Mucosa of gallbladder (tissue), 1 donor: Measurements from ENCODE around the gene SSC4D. TPM values are rescaled to one million over a fixed set of nuclear protein-coding genes. Genes with fewer than 3 reads are reported as not detected.
"Not testable (repeated sequence)": the region's sequence is repeated elsewhere in the genome, so short reads cannot be mapped to it uniquely, and the experiment has no call there.

ENCODE experiments used
- DNase-seq: peaks from one replicate; pipeline ENCODE4 v3.0.0-alpha.2; 2020; ENCODE audit warnings: low spot score
- total RNA-seq: library from RNA; stranded (reverse); gene quantifications from one replicate; pipeline ENCODE4 v1.2.1, GENCODE V29; 2021
- donor health status: DM: no; HTN: no; CAD: no.

Gene SSC4D
- total RNA-seq, 1 donor from 2014 or later: 0.40 TPM

DNA sequence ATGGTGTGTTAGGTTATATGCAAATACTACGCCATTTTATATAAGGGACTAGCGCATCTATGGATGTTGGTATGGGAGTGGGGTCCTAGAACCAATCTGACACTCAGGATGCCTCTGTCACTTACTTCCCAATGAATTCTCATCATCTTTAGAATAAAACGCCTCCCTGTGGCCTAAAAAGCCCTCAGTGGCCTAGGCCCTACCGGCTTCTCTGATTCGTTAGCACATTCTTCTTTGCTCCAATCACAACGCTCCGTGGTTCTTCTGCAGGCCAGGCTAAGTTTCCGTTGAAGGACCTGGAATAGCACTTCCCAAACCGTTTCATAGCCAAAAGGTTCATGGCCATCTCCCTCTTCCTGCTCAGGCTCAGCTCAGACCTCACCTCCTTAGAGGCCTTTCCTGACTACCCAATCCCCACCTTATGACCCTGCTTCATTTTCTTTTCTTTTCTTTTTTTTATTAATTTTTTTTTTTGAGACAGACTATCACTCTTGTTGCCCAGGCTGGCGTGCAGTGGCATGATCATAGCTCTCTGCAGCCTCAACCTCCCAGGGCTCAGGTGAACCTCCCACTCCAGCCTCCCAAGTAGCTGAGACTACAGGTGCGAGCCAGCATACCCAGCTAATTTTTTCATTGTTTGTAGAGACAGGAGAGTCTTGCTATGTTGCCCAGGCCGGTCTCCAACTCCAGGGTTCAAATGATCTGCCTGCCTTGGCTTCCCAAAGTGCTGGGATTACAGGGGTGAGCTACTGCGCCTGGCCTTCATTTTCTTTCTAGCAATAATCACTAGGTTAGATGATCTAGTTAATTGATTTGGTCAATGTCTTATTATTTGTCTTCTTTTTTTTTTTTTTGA, 26.2 kb downstream of the SSC4D start:
- DNase-seq: no peak

DNA sequence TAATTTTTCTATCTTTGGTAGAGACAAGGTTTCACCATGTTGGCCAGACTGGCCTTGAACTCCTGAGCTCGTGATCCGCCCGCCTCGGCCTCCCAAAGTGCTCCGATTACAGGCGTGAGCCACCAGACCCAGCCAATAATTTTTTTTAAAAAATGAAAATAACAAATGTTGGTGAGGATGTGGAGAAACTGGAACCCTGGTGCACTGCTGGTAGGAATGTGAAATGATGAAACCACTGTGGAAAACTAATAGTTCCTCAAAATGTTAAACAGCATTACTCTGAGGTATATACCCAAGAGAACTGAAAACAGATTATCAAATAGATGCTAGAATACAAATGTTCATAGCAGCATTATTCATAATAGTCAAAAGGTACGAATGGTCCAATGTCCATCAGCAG, 27.7 kb downstream of the SSC4D start:
- DNase-seq: no peak

GRCh38 chr7:76380623-76380966, 28.9 kb downstream of the SSC4D start:
- DNase-seq: no peak

DNA sequence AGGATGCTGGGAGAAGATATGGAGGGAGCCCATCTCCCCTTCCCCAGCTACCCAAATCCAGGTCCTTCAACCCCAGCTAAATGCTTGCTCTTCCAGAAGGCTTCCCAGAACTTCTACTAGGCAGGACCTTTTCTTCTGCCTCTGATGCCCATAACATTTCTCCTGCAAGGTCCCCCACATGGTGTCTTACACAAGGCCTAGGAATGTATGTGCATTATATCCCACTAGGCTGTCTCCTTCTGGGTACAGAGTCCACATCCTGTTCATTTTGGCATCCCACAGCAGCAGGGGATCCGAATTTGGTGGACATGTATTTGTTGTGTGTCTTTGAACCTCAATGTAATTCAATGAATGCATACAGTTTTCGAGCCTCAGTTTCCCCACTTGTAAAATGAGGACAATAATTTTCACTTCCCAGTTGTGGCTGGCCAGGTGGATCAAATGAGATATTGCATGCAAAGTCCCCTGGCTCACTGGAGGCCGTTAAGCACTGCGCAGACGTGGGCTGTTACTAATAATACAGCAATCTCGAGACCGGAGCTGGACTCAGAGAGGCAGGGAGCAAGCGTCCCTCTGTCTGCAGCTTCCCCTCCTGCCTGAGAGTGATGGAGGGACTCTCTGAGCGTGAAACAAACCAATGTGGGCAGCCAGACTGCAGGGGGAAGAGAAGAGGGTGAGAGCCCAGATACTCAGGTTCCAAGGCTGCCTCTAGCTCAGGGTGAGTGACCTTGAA, 32.1 kb downstream of the SSC4D start:
- DNase-seq: no peak

GRCh38 chr7:76375251-76375650, 34.2 kb downstream of the SSC4D start:
- no peak for DNase-seq

DNA sequence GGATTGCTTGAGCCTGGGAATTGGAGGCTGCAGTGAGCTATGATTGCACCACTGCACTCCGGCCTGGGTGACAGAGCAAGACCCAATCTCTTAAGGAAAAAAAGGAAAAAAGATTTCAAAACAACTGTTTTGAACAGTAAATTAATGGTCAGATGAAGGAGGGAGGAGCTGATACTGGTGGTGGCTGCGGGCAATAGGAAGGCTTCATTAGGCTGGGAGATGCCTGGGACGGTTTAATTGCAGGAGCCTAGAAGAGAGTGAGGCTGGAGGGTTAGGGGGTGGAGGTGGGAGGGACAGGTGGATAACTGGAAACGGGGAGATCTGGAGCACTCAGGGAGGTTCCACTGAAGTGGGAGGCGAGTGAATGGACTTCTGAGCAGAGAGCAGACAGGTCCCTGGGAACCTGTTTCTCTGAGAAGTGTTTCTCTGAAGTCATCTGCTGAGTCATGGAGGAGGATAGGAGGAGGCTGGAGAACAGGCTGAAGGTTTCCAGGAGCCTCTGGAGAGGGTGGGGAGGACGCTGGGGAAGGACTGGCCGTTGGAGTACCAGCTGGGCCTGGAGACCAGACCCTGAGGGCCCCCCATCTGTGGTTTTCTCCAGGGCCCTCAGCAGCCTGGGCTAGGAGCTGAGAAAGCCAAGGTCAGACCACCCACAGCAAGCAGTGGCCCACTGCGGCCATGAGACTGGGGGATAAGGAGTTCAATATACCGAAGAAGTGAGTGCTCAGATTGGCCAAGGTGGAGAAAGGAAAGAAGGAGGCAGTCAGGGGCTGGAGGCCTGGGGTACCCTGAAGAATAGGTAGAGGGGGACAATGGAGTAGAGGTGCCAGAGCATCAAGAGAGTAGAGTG, 36.3 kb downstream of the SSC4D start:
- DNase-seq: peak; percentile 42

DNA sequence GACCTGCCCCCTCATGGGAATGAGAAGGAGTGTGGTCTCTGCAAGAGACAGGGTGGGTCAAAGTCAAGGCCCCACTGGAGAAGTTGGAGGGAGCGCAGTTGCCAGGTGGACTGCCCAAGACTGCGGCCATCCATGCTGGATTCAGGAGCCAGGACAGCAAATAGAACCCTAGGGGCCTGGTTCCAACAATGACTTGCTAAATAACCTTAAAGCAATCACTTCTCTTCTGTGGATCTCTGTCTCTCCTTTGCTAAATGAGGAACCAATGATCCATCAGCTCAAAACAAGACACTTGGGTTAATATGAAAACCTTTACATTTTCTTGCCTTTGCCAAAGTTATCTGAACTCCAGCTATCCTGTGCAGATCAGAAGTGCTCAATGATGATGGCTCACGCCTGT, 38.1 kb downstream of the SSC4D start:
- no peak for DNase-seq

- DNase-seq: no peak
These were observed 40.5 kb downstream of the SSC4D start for GRCh38 chr7:76369018-76369417.

DNA sequence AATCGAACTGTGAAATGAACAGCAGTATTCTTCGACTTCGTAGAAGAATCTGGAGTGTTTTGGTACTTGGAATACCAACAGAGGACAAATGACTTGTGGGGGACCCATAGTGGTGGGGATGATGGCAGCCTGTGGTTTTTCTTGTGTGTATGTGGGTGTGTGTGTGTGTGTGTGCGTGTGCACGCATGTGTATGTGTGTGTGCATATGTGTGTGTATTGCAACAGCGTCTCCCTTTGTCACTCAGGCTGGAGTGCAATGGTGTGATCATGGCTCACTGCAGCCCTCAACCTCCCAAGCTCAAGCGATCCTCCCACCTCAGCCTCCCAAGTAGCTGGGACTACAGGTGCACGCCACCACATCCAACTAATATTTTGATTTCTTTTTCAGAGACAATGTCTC, 41.3 kb downstream of the SSC4D start:
- no peak for DNase-seq

DNA sequence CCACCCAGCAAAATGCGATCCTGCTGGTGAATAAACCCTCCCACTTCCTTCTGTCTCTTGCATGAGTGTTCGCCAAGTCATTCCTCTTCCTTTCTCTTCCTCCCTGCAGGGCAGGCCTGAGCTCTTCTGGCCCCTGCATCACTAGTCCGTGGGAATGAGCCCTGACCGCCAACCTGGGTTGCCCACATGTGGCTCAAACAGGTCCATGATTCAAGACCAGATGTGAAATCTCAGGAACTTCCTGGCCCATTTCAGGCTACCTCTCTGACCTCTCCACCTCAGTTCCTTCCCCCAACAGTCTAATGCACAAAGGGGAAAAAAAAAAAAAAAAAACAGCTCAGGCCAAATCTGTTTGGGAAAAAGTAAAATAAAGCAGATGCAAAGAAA, 45.3 kb downstream of the SSC4D start:
- DNase-seq: no peak

- not testable (repeated sequence) for DNase-seq
These were observed 45.7 kb downstream of the SSC4D start for GRCh38 chr7:76363754-76364153.

DNA sequence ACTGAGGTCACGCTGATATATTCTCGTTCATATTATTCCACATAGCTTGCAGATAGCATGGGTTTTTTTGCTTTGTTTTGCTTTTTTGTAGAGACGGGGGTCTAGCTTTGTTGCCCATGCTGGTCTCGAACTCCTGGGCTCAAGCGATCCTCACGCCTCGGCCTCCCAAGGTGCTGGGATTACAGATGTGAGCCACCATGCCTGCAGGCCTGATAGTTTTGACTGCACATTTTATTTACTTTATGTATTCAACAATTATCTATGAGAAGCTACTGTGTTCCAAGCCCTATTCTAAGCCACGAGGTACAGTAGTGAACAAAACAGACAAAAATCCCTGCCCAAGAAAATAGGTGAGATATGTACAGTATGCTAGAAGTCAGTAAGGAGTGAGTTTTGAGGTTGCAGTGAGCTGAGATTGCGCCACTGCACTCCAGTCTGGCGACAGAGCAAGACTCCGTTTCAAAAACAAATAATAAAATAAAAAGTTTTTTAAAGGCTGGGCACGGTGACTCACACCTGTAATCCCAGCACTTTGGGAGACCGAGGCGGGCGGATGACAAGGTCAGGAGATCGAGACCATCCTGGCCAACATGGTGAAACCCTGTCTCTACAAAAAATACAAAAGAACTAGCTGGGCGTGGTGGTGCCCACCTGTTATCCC, 49.4 kb downstream of the SSC4D start:
- DNase-seq: no peak

DNA sequence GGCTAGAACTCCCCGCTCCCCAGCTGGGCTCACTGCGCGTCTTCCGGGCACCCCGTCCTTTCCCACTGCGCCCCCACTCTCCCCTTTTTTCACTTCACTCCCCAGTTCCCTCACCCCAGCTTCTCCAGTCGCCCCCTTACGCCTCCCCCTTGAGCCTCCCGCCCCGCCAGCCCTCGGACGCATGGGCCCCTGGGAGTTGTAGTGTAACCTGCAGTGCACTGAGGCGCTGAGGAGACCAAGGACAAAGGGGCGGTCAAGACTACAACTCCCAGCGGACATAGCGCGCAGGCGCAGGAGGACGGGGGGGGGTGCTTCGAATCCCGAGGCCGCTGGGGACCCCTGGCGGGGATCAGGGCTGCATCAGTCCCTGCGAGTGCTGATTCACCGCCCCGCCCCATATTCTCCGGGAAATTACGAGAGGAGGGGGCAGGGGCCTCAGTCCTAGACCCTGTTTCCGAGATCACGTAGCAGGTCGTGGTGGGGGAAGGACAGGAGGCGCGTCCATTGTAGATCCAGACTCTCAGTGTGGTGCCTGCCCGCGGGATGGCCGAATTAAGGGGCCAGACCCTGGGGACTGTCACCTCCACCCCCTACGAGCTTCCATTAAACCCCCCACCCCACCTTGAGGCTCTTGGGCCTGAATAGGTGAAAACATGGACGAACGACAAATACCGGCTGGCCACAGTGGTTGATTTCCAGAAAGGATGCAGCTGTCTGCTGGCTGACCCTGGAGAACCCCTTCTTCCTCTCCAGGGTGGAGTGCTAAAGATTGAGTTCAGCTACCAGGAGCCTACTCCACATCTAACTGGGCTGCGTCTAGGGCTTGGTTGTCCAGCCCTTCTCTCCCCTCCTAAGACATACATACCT, 50.2 kb downstream of the SSC4D start:
- peak; percentile 98 for DNase-seq

DNA sequence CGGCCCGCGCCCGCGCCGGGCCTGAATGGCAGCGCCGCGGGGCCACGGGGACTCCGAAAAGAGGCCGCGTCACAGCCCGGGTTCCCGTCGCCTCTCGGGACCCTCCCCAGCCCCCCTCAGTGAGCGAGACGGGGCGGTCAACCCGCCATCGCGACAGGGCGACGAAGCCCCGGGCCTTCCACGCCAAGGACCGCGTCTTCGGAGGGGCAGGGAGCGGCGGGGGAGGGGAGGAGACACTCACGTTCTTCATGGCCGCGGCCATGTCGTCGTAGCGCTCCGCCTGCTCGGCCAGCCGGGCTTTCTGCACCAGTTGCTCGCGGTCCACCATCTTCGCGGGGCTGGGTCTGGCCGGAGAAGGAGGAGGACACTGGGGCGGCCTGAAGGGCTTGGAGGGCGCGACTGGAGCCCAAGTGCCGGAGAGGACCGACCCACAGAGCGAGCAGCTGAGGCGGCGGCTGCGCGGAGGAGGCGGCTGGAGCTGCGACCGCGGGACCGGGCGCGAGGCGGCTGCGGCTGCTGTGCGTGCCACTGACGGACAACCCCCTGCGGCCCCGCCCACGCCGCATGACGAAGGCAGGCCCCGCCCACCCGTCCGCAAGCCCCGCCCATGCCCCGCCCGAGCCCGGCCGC, 50.9 kb downstream of the SSC4D start, which contains the start of gene YWHAG:
YWHAG (minus strand) TSS at position 511 of the 630 bp plus-strand sequence; CDS start at position 328, 183 bp downstream.
- peak; percentile 91 for DNase-seq

GRCh38 chr7:76358011-76358480, 51.5 kb downstream of the SSC4D start:
- DNase-seq: peak; percentile 58

DNA sequence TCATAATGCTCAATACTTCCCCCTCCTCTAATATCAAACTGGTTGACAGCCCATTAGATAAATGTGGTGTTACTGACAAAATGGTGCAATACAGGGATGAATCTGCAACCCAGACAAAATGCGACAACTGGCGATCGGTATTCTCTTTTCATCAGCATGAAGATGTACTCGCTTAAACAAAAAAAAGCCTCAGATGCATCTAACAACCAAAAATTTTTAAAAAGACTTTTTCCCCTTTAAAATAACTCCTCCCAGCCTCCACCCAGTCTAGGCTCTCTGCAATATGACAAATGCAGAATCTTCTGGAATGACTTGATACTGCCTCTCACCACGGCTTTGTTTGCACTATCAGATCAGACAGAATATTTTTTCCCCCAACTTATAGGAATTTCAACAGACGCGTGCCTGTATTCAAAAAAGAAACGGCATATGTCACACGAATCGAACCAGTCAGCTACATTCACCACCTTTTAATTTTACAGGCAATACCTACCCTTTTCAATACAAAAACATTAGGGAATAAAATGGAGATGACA, 52.0 kb downstream of the SSC4D start:
- no peak for DNase-seq

DNA sequence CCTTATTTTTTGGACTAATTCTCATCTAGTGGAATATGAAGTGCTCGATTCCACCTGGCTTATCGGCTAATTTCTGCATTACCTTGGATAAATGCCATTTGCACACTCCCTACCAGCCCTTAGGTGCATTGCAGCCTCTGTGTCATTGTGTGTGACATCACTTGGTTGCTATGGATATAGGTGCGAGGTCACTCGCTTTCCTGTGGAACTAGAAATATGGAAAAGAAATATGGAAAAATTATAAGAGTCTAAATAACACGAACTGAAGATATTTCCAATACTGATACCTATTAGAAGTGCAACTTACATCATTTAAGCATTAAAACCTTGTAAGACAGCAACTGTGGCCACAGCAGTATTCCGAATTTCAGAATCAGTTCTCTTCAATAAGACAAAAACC, 52.7 kb downstream of the SSC4D start:
- DNase-seq: peak; percentile 36

DNA sequence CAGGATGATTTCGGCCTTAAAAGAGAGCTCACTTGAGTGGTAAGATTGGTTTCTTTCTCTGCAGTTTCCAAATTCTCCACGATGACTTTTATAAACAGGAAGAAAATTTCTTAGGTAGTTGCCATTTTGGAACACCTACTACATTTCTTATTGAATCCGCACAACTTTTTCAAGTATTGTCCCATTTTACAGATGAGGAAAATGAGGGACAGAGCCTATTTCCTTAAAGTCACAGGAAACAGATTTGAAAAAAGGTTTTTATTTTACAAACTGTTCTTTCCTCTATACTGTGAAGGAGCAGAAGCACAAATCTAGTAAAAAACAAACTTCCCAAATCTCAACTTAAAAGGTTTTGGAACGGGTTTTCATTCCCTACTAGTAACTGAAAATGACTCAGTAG, 53.4 kb downstream of the SSC4D start:
- DNase-seq: no peak

DNA sequence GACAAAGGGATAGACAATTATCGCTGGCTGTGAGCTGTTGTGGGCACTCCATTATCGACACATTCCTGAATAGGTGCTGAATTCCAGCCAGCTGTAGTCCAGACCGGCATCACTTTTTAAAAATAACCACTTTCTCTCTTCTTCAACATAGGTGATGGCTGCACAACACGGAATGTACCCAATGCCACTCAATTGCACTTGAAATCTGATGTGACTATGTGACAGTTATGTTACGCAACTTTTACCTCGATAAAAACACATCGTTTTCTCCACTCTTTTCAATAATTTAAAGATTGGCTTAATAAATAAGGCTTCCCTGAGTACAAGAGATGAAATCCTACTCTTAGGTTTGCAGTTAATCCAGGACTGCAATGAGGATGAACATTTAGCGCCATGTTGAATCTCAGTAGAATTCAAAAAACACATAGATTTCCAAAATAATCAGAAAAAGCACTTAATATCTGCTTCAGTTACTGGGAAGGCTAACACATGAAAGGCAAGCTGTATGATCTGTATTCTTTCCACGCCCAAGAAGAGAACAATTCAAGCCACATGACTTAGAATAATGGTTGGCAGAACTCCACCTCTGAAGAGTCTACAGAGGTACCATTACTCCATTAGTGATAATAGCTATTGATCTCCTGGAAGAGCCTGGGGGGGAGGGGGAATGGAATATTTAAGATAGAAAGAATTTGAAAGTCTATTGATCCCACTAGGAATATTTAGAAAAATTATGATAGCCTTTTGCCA, 54.3 kb downstream of the SSC4D start:
- DNase-seq: no peak
